ENCODE measurements around the gene MAST3. TPM values are rescaled to one million over a fixed set of nuclear protein-coding genes. Genes with fewer than 3 reads are reported as not detected.
"Not testable (repeated sequence)": the region's sequence is repeated elsewhere in the genome, so short reads cannot be mapped to it uniquely, and the experiment has no call there.

MAST3 gene
- total RNA-seq, 4 donors from 2014 or later: 27.2 to 53.5 (median 32.7) TPM

DNA sequence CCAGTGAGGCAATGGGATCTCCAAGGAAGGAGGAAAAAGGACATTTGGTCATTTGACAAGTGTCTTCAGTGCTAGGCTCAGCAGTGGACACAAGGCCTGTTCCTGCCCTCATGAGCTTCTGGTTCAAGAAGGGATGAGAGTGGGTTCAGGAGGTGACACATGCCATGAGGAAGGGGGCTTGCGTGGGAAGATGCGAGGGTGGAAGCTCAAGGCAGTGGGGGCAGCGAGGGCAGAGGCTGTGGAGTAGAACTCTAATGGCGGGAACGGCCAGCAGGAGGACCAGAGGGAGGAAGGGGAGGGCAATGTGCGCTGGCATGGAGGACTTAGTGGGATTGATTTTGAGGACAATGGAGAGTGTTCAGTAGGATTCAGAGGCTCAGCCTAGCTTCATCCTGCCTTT lies 58.7 kb downstream of the MAST3 start:
- no peak for DNase-seq
- H3K36me3 ChIP-seq: no peaks in the 10 kb centered on the region
- H3K27me3 ChIP-seq: no peaks in the 10 kb centered on the region
- 85 to 93% methylated on average over 5 to 6 of the region's 6 CpGs for WGBS, 2 donors (ENCODE audit: low coverage in 1 of 2)
- H3K4me3 ChIP-seq: no peak overlapping the region
- H3K9me3 ChIP-seq: no peaks in the 10 kb centered on the region
- in situ Hi-C loops (cut with MboI; ENCODE audit: low pct_ligation_motif_present in 1 of 4, low pct_unique_long_range_greater_than_20kb in 1 of 4, low sequenced_read_pairs in 3 of 4) (no loop called here), intact Hi-C loops (cut with DNase I; ENCODE audit: low total_unique reads) (no loop called here)
- peaks cover 48 to 59% (median 57%) of the 10 kb centered on the region in 4 donors for H3K4me1 ChIP-seq
- TF ChIP-seq POLR2AphosphoS5 (IDR thresholded peaks at IDR 0.05): no peak
- TF ChIP-seq, protein P1, sequence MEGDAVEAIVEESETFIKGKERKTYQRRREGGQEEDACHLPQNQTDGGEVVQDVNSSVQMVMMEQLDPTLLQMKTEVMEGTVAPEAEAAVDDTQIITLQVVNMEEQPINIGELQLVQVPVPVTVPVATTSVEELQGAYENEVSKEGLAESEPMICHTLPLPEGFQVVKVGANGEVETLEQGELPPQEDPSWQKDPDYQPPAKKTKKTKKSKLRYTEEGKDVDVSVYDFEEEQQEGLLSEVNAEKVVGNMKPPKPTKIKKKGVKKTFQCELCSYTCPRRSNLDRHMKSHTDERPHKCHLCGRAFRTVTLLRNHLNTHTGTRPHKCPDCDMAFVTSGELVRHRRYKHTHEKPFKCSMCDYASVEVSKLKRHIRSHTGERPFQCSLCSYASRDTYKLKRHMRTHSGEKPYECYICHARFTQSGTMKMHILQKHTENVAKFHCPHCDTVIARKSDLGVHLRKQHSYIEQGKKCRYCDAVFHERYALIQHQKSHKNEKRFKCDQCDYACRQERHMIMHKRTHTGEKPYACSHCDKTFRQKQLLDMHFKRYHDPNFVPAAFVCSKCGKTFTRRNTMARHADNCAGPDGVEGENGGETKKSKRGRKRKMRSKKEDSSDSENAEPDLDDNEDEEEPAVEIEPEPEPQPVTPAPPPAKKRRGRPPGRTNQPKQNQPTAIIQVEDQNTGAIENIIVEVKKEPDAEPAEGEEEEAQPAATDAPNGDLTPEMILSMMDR (IDR thresholded peaks at IDR 0.05): peak in 1 of 5 experiments; percentile 11
- H3K27ac ChIP-seq: peak overlapping the region; percentile 54 to 86 (median 80)

DNA sequence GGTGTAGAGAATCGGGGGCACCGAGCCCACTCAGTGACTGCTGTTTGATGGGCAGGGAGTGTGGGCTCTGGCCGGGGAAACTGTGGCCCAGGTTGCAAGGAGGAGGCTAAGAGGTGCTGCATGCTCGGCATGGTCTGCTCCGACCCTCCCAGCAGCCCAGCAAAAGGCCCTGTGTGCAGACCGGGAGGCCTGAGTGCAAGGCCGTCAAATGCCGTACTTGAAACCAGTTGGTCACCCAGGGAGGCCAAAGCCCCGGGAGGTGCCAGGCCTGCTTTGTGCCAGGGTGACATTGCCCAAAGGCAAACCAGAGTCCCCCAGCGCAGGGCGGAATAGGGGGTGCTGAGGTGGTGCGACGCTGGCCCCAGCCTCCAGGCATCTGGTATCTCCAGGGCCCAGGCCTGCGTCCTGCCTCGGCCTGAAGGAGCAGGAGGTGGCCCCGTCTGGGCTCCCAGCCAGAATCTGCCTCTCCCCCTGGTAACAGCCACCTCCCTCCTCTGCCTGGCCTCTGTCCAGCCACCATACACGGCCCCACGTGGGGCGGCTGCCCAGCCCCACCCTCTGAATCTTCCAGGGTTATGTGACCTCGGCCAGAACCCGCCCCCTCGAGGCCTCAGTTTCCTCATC lies 59.4 kb downstream of the MAST3 start:
- Histone ChIP-seq H3K27ac (peak overlapping the region; percentile 54 to 86 (median 80)), H3K4me3 (no peak overlapping the region), H3K4me1 (peaks cover 47 to 59% (median 56%) of the 10 kb centered on the region in 4 donors), H3K27me3 (no peaks in the 10 kb centered on the region), H3K36me3 (no peaks in the 10 kb centered on the region), H3K9me3 (no peaks in the 10 kb centered on the region)
- in situ Hi-C loops (cut with MboI; ENCODE audit: low pct_ligation_motif_present in 1 of 4, low pct_unique_long_range_greater_than_20kb in 1 of 4, low sequenced_read_pairs in 3 of 4) (no loop called here), intact Hi-C loops (cut with DNase I; ENCODE audit: low total_unique reads) (no loop called here)
- DNase-seq: peak; percentile 94
- WGBS, 2 donors (ENCODE audit: low coverage in 1 of 2): 37% methylated on average over 21 of the region's 22 CpGs; no CpG with 5 or more reads in 1 of the 2 donors
- peak; percentile 41 to 75 (median 55) for TF ChIP-seq POLR2AphosphoS5 (IDR thresholded peaks at IDR 0.05)
- TF ChIP-seq, protein P1 (IDR thresholded peaks at IDR 0.05): no peak

DNA sequence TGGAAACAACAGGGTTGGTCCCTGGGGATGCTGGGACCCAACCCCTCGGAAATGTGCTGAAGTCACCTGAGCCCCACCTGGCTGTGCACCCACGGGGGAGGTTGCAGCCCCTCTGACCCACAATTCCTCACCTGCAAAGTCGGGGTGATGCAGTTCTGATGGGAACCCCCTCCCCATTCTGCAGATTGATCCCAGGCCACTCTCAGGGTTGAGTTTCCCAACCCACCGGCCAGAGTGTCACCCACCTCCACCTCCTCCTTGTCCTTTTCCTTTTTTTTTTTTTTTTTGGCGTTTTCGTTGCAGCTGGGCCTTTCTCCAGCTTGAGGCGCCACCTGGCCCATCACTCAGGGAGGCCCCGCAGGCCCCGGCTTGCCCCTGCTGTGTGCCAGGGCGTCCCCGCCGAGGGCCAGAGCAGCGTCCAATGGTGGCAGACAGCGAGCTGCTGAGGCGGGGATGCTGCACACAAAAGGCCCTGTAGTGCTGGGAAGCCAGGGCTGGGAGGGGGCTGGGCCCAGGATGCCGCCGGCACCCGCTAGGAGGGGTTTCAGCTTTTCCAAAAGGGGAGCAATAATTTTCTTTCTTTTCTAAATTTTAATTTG lies 60.0 kb downstream of the MAST3 start:
- Histone ChIP-seq H3K27ac (peak overlapping the region; percentile 54 to 86 (median 80)), H3K9me3 (no peaks in the 10 kb centered on the region), H3K4me1 (peaks cover 44 to 57% (median 54%) of the 10 kb centered on the region in 4 donors), H3K4me3 (no peak overlapping the region), H3K27me3 (no peaks in the 10 kb centered on the region), H3K36me3 (no peaks in the 10 kb centered on the region)
- WGBS, 2 donors (ENCODE audit: low coverage in 1 of 2): 33% methylated on average over 18 of the region's 18 CpGs; no CpG with 5 or more reads in 1 of the 2 donors
- in situ Hi-C loops (cut with MboI; ENCODE audit: low pct_ligation_motif_present in 1 of 4, low pct_unique_long_range_greater_than_20kb in 1 of 4, low sequenced_read_pairs in 3 of 4): no loop called here
- no peak for DNase-seq
- TF ChIP-seq, protein P1 (IDR thresholded peaks at IDR 0.05): no peak
- intact Hi-C loops (cut with DNase I; ENCODE audit: low total_unique reads): no loop called here

DNA sequence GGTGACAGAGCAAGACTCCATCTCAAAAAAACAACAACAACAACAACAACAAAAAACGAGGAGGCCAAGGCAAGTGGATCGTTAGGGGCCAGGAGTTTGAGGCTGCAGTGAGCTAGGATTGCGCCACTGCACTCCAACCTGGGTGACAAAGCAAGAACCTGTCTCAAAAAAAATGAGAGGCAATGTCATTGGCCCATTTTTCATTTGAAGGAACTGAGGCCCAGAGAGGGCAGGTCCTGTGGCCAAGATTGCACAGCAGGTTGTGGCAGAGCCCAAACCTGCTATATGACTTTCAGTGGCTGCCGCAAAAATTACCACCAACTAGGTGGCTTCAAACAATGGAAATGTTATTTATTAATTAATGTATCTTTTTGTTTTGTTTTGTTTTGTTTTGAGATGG lies 60.9 kb downstream of the MAST3 start:
- 86 to 100% methylated on average over 1 to 4 of the region's 4 CpGs for WGBS, 2 donors (ENCODE audit: low coverage in 1 of 2)
- H3K4me1 ChIP-seq: peaks cover 44 to 57% (median 53%) of the 10 kb centered on the region in 4 donors
- H3K36me3 ChIP-seq: peaks cover 0 to 4% (median 0%) of the 10 kb centered on the region in 4 donors
- in situ Hi-C loops (cut with MboI; ENCODE audit: low pct_ligation_motif_present in 1 of 4, low pct_unique_long_range_greater_than_20kb in 1 of 4, low sequenced_read_pairs in 3 of 4) (no loop called here), intact Hi-C loops (cut with DNase I; ENCODE audit: low total_unique reads) (no loop called here)
- no peak overlapping the region for H3K27ac ChIP-seq
- TF ChIP-seq EP300 (IDR thresholded peaks at IDR 0.05; ENCODE audit: low read depth): no peak
- TF ChIP-seq, protein P1 (IDR thresholded peaks at IDR 0.05): no peak
- H3K9me3 ChIP-seq: no peaks in the 10 kb centered on the region
- H3K27me3 ChIP-seq: no peaks in the 10 kb centered on the region
- H3K4me3 ChIP-seq: no peak overlapping the region
- no peak for DNase-seq

DNA sequence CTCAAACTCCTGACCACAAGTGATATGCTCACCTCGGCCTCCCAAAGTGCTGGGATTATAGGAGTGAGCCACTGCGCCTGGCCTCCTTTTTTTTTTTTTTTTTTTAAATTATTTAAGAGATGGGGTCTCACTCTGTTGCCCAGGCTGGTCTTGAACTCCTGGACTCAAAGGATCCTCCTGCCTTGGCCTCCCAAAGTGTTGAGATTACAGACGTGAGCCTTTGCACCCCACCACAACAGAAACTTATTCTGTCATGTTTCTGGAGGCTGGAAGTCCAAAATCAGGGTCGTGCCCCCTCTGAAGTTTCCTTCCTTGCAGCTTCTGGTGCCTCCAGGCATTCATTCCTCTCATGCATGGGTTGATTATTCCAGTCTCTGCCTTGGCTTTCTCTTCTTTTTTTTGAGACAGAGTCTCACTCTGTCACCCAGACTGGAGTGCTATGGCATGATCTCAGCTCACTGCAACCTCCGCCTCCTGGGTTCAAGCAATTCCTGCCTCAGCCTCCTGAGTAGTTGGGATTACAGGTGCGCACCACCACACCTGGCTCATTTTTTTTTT lies 61.6 kb downstream of the MAST3 start:
- intact Hi-C loops (cut with DNase I; ENCODE audit: low total_unique reads); DNase-seq; H3K27ac ChIP-seq; H3K4me3 ChIP-seq; in situ Hi-C loops (cut with MboI; ENCODE audit: low pct_ligation_motif_present in 1 of 4, low pct_unique_long_range_greater_than_20kb in 1 of 4, low sequenced_read_pairs in 3 of 4); H3K27me3 ChIP-seq; H3K36me3 ChIP-seq; H3K9me3 ChIP-seq: not testable (repeated sequence)
- H3K4me1 ChIP-seq: peaks cover 38 to 51% (median 47%) of the 10 kb centered on the region in 4 donors
- WGBS, 2 donors (ENCODE audit: low coverage in 1 of 2): 88 to 100% methylated on average over 1 to 6 of the region's 6 CpGs

All from transverse colon (tissue), 4 donors.